NCI-H748 treated with DMSO at 0.1 percent for 48 hours (cell line): Measurements from ENCODE around the gene FREM1.
"Not testable (repeated sequence)": the region's sequence is repeated elsewhere in the genome, so short reads cannot be mapped to it uniquely, and the experiment has no call there.

Experiments used
- DNase-seq: peaks from one replicate; lab custom pipeline; 2025; lab: John Stamatoyannopoulos, UW

The FREM1 gene

GRCh38 chr9:14909961-14910805 is at the start of gene FREM1:
Gene FREM1 (minus strand): TSS chr9:14910428. CDS start chr9:14868977, 41,451 bp downstream.
- DNase-seq: peak; percentile 51

GRCh38 chr9:14958989-14959388 is 48.8 kb upstream of the FREM1 start:
- no peak for DNase-seq

- DNase-seq: no peak
Observed at GRCh38 chr9:14957109-14957508, 46.9 kb upstream of the FREM1 start.

GRCh38 chr9:14956208-14956607 is 46.0 kb upstream of the FREM1 start:
- DNase-seq: no peak

- no peak for DNase-seq
Observed at GRCh38 chr9:14945351-14945750, 35.1 kb upstream of the FREM1 start.

- DNase-seq: no peak
Observed at GRCh38 chr9:14941501-14942405, 31.5 kb upstream of the FREM1 start.

- no peak for DNase-seq
Observed at GRCh38 chr9:14939378-14939777, 29.1 kb upstream of the FREM1 start.

GRCh38 chr9:14937216-14937615 is 27.0 kb upstream of the FREM1 start:
- DNase-seq: no peak

GRCh38 chr9:14936491-14936890 is 26.3 kb upstream of the FREM1 start:
- DNase-seq: no peak

- DNase-seq: no peak
Observed at GRCh38 chr9:14935964-14936363, 25.7 kb upstream of the FREM1 start.

GRCh38 chr9:14935106-14935751 is 25.0 kb upstream of the FREM1 start:
- no peak for DNase-seq

GRCh38 chr9:14932641-14933040 is 22.4 kb upstream of the FREM1 start:
- no peak for DNase-seq

GRCh38 chr9:14932231-14932630 is 22.0 kb upstream of the FREM1 start:
- DNase-seq: no peak

- DNase-seq: no peak
Observed at GRCh38 chr9:14926941-14927624, 16.9 kb upstream of the FREM1 start.

- DNase-seq: no peak
Observed at GRCh38 chr9:14924230-14925219, 14.3 kb upstream of the FREM1 start.

GRCh38 chr9:14923701-14924100 is 13.5 kb upstream of the FREM1 start:
- no peak for DNase-seq

GRCh38 chr9:14920805-14921204 is 10.6 kb upstream of the FREM1 start:
- not testable (repeated sequence) for DNase-seq

GRCh38 chr9:14913366-14913765 is 3.1 kb upstream of the FREM1 start:
- DNase-seq: no peak

GRCh38 chr9:14912859-14913258 is 2.6 kb upstream of the FREM1 start:
- no peak for DNase-seq

GRCh38 chr9:14911046-14911445 is 818 bp upstream of the FREM1 start:
- DNase-seq: no peak

GRCh38 chr9:14909601-14909960 is 647 bp downstream of the FREM1 start:
- DNase-seq: no peak
